Peyer's patch (tissue), 4 donors: ENCODE data around the gene GNG7. TPM values are rescaled to one million over a fixed set of nuclear protein-coding genes. Genes with fewer than 3 reads are reported as not detected.

Experiments used
- DNase-seq, 3 donors: peaks; one replicate each; pipeline ENCODE4 v3.0.0-alpha.2; 2017 to 2019
- H3K27ac ChIP-seq, 4 donors: fragments of 200-600 bp; sonication (generic); one replicate each; pipeline ENCODE4 v1.5.1; 2016 to 2019
- H3K27me3 ChIP-seq, 2 donors: fragments of 200-600 bp; sonication (generic); one replicate each; pipeline ENCODE4 v1.5.1; 2019
- H3K36me3 ChIP-seq, 3 donors: fragments of 200-600 bp; sonication (generic); one replicate each; pipeline ENCODE4 v1.5.1; 2016 to 2019
- H3K4me1 ChIP-seq, 4 donors: fragments of 200-600 bp; sonication (generic); one replicate each; pipeline ENCODE4 v1.5.1; 2016 to 2019
- H3K4me3 ChIP-seq, 4 donors: fragments of 200-600 bp; sonication (generic); 1 replicate in 3 of 4; 2 replicates in 1 of 4; pipeline ENCODE4 v1.5.1; 2016 to 2019; ENCODE audit warnings: mild to moderate bottlenecking in 1 of 4
- H3K9me3 ChIP-seq, 4 donors: fragments of 200-600 bp; sonication (generic); one replicate each; pipeline ENCODE4 v1.5.1; 2016 to 2019; ENCODE audit warnings: mild to moderate bottlenecking in 1 of 4
- CTCF ChIP-seq, 6 experiments: fragments of 450-650 bp in 4 of 6; fragments of 200-600 bp in 2 of 6; sonication (generic) in 1 of 6; IDR thresholded peaks; one replicate each; pipeline ENCODE4 v1.5.1; 2017 to 2019; ENCODE audit warnings: antibody characterized with exemption in 6 of 6, mild to moderate bottlenecking in 3 of 6, moderate library complexity in 1 of 6
- POLR2A ChIP-seq, 2 donors: fragments of 450-650 bp; IDR thresholded peaks; one replicate each; pipeline ENCODE4 v1.5.1; 2017; ENCODE audit warnings: antibody characterized with exemption in 2 of 2, mild to moderate bottlenecking in 2 of 2, moderate library complexity in 2 of 2
- total RNA-seq, 4 donors: library from RNA; depleted of rRNA; stranded (reverse); fragments of >200 nt; gene quantifications; one replicate each; pipeline ENCODE4 v1.1.0, GENCODE V29; 2016

Gene GNG7
- total RNA-seq, 4 donors from 2014 or later: 1.2 to 14.9 (median 2.0) TPM

GRCh38 chr19:2517881-2518601, 184.5 kb downstream of the GNG7 start:
- no peaks in the 10 kb centered on the region for H3K4me1 ChIP-seq
- no peak overlapping the region for H3K4me3 ChIP-seq
- no peak for DNase-seq
- TF ChIP-seq POLR2A (IDR thresholded peaks at IDR 0.05): no peak
- TF ChIP-seq CTCF (IDR thresholded peaks at IDR 0.05): no peak
- H3K27ac ChIP-seq: no peak overlapping the region
- no peaks in the 10 kb centered on the region for H3K36me3 ChIP-seq
- no peaks in the 10 kb centered on the region for H3K9me3 ChIP-seq
- no peaks in the 10 kb centered on the region for H3K27me3 ChIP-seq

- no peak for TF ChIP-seq POLR2A (IDR thresholded peaks at IDR 0.05)
- TF ChIP-seq CTCF (IDR thresholded peaks at IDR 0.05): no peak
- Histone ChIP-seq H3K27me3 (no peaks in the 10 kb centered on the region), H3K4me3 (no peak overlapping the region), H3K27ac (no peak overlapping the region), H3K4me1 (peaks cover 0 to 5% (median 0%) of the 10 kb centered on the region in 4 donors), H3K9me3 (no peaks in the 10 kb centered on the region), H3K36me3 (no peaks in the 10 kb centered on the region)
- DNase-seq: no peak
Observed at GRCh38 chr19:2516727-2517126, 185.8 kb downstream of the GNG7 start.

GRCh38 chr19:2514981-2515518, 187.4 kb downstream of the GNG7 start:
- TF ChIP-seq POLR2A (IDR thresholded peaks at IDR 0.05): no peak
- no peak for TF ChIP-seq CTCF (IDR thresholded peaks at IDR 0.05)
- Histone ChIP-seq H3K9me3 (no peaks in the 10 kb centered on the region), H3K27ac (no peak overlapping the region), H3K27me3 (no peaks in the 10 kb centered on the region), H3K36me3 (no peaks in the 10 kb centered on the region), H3K4me1 (peaks cover 0 to 5% (median 0%) of the 10 kb centered on the region in 4 donors), H3K4me3 (no peak overlapping the region)
- no peak for DNase-seq

- Histone ChIP-seq H3K27me3 (no peaks in the 10 kb centered on the region), H3K9me3 (no peaks in the 10 kb centered on the region), H3K4me3 (no peak overlapping the region), H3K27ac (no peak overlapping the region), H3K4me1 (peaks cover 0 to 5% (median 0%) of the 10 kb centered on the region in 4 donors), H3K36me3 (no peaks in the 10 kb centered on the region)
- no peak for TF ChIP-seq CTCF (IDR thresholded peaks at IDR 0.05)
- no peak for TF ChIP-seq POLR2A (IDR thresholded peaks at IDR 0.05)
- DNase-seq: no peak
Observed at GRCh38 chr19:2512523-2513431, 189.7 kb downstream of the GNG7 start.

- no peak for TF ChIP-seq POLR2A (IDR thresholded peaks at IDR 0.05)
- no peak for TF ChIP-seq CTCF (IDR thresholded peaks at IDR 0.05)
Observed at GRCh38 chr19:2511991-2512390, 190.5 kb downstream of the GNG7 start.

More at GRCh38 chr19:2511991-2512390, 190.5 kb downstream of the GNG7 start:
- Histone ChIP-seq H3K36me3 (no peaks in the 10 kb centered on the region), H3K27me3 (no peaks in the 10 kb centered on the region), H3K27ac (no peak overlapping the region), H3K4me3 (no peak overlapping the region), H3K9me3 (no peaks in the 10 kb centered on the region), H3K4me1 (peaks cover 0 to 6% (median 2%) of the 10 kb centered on the region in 4 donors)
- DNase-seq: no peak
